ENCODE data around the gene TBC1D9.

TBC1D9 gene

DNA sequence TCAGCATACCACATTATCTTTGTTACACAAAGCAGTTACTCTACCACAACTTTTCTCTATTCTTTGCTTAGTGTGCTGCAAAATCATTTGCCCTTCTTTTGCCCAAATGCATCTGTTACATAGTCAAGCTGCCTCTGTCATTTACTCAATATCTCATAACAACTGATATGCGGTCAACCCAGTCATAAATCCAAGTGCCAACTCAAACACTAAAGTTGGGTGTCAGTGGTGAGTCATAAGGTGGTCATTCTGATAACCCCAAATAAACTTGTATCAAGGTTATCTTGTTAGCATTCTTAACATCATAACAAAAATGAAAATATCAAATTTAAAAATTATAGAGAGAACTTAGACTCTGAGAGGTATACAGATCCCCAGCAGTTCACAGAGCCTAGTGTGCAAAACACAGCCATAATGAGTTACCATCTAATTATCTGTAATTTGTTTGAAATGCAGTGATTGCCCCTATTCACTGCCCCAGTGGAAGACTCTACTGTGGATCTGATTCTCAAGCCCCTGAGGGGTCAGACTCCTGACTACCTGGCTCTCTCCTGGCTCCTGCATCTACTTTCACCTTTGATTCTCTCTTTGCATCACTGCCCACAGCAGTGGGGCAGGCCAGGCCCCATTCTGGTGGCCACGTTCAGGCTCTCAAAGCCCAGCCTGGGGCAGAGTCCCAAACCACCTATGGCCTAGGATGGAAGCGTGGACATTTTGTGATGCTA lies 29.2 kb downstream of the TBC1D9 start:
- DNase-seq (ENCODE audit: extremely low spot score) = no peak
- POLR2A ChIA-PET = interaction anchor here (0.9 kb wide), 1 partner anchor 10 kb away, joined by 4 read pairs; no protein-coding TSS in a partner anchor
- CTCF ChIA-PET = interaction anchor here (0.9 kb wide), 1 partner anchor 113 kb away, joined by 3 read pairs; no protein-coding TSS in a partner anchor
- TF ChIP-seq FOXM1 (IDR thresholded peaks at IDR 0.05; ENCODE audit: borderline replicate concordance) = no peak
- no peak for TF ChIP-seq HDGF (IDR thresholded peaks at IDR 0.05; ENCODE audit: borderline replicate concordance)
- TF ChIP-seq, protein P1, sequence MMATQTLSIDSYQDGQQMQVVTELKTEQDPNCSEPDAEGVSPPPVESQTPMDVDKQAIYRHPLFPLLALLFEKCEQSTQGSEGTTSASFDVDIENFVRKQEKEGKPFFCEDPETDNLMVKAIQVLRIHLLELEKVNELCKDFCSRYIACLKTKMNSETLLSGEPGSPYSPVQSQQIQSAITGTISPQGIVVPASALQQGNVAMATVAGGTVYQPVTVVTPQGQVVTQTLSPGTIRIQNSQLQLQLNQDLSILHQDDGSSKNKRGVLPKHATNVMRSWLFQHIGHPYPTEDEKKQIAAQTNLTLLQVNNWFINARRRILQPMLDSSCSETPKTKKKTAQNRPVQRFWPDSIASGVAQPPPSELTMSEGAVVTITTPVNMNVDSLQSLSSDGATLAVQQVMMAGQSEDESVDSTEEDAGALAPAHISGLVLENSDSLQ (IDR thresholded peaks at IDR 0.05) = 0 out of 2 replicates have a peak, but pooled peaks have one; percentile 3

DNA sequence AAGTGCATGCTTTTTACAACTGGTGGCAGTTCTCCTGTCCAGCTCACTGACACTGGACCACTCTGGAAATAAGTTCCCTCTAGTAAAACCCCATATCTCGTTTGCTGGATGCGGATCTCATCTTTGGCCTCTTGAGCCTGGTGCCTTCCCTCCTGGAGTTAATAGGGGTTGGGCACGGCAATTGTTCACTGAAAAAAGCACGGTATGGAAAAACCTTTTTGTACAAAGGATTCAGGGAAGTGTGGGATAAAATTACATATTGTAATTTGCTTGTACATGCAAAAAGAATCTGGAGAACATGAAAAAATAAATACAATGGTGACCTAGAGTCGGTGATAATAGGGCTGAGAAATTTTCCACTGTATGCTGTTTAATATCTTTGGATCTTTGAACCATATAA lies 30.6 kb downstream of the TBC1D9 start:
- no peak for DNase-seq (ENCODE audit: extremely low spot score)
- POLR2A ChIA-PET = no interaction called here
- TF ChIP-seq ARNT (IDR thresholded peaks at IDR 0.05) (no peak), TARDBP (IDR thresholded peaks at IDR 0.05) (no peak), ZNF384 (IDR thresholded peaks at IDR 0.05) (no peak), FOXM1 (IDR thresholded peaks at IDR 0.05; ENCODE audit: borderline replicate concordance) (no peak), LEF1 (IDR thresholded peaks at IDR 0.05; ENCODE audit: borderline replicate concordance) (no peak), NFRKB (IDR thresholded peaks at IDR 0.05) (no peak), CTBP1 (IDR thresholded peaks at IDR 0.05; ENCODE audit: borderline replicate concordance) (no peak), SUZ12 (IDR thresholded peaks at IDR 0.05) (no peak), FOXK2 (IDR thresholded peaks at IDR 0.05) (no peak), BHLHE40 (IDR thresholded peaks at IDR 0.05; ENCODE audit: borderline replicate concordance) (no peak), ELF4 (IDR thresholded peaks at IDR 0.05) (no peak), L3MBTL2 (conservative IDR thresholded peaks at IDR 0.05) (no peak), FOXA1 (IDR thresholded peaks at IDR 0.05) (no peak), HDGF (IDR thresholded peaks at IDR 0.05; ENCODE audit: borderline replicate concordance) (no peak), SP1 (IDR thresholded peaks at IDR 0.05) (no peak)
- CTCF ChIA-PET = no interaction called here

DNA sequence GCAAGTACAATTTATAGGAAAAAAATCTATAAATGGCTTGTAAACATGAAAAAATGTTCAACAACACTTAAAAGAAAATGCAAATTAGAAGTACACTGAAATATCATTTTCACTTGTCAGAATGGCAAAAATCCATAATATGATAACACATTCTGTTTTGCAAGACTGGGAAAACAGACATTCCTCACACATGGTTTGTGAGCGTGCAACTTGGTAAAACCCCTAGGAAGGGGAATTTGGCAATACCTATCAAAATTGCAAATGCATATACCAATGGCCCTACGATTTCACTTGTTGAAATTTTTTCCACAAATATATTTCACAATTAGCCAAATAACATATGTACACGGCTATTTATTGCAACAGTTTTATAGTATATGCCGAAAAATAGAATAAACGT lies 31.4 kb downstream of the TBC1D9 start:
- TF ChIP-seq, protein P1 (IDR thresholded peaks at IDR 0.05) = no peak
- no peak for TF ChIP-seq FOXK2 (IDR thresholded peaks at IDR 0.05)
- no peak for TF ChIP-seq L3MBTL2 (conservative IDR thresholded peaks at IDR 0.05)
- TF ChIP-seq BHLHE40 (IDR thresholded peaks at IDR 0.05; ENCODE audit: borderline replicate concordance) = no peak
- no peak for TF ChIP-seq NFRKB (IDR thresholded peaks at IDR 0.05)
- no peak for TF ChIP-seq ZNF384 (IDR thresholded peaks at IDR 0.05)
- no peak for TF ChIP-seq FOXA1 (IDR thresholded peaks at IDR 0.05)
- no peak for DNase-seq (ENCODE audit: extremely low spot score)
- CTCF ChIA-PET = interaction anchor here (1.0 kb wide), 1 partner anchor 15 kb away, joined by 3 read pairs; no protein-coding TSS in a partner anchor
- POLR2A ChIA-PET = no interaction called here

DNA sequence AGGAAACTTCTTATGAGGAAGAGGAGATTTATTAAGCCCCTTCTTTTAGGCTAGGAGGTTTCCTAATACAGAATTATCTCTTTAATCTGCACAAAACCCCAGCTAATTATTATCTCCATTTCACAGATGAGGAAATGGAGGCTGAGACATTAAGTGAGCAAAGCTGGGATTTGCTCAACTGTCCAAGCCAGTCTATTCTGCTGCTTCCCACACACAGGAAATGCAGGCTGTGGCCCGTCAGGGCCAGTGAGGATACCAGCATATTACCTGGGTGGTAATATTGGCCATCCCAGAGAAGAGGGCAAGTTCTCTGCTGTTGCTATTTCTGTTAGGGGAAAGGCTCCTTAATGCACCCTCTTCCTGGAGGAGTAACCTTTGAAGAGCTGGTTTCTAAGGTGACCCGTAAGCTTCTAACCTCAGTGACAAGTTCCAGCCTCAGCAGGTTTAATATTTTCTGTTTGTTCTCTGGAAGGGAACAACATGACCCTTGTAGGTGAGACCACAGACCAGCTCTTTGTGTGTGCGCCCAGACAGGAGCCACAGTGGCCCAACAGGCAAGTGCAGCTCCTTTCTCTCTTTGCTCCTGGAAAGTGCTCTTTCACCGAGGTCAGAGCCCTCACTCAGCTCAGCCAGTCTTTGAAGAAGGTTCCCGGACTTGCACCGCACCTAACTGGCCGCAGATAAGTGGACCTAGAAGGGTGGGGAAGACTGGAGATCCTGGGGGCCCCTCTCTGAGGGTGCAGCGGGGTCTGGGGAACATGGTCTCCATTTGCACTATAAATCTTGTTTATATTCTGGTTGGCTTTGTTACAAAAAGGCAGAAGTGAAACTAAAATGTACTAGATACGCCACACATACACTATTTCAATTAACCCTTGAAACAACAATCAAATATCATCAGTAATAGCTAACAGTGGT lies 35.5 kb downstream of the TBC1D9 start:
- DNase-seq (ENCODE audit: extremely low spot score) = no peak
- ChIA-PET POLR2A (no interaction called here), CTCF (interaction anchor here (1.2 kb wide), 1 partner anchor 15 kb away, joined by 4 read pairs; no protein-coding TSS in a partner anchor)
- no peak for TF ChIP-seq HDGF (IDR thresholded peaks at IDR 0.05; ENCODE audit: borderline replicate concordance)
- no peak for TF ChIP-seq CTBP1 (IDR thresholded peaks at IDR 0.05; ENCODE audit: borderline replicate concordance)
- TF ChIP-seq ZNF384 (IDR thresholded peaks at IDR 0.05) = no peak
- TF ChIP-seq L3MBTL2 (conservative IDR thresholded peaks at IDR 0.05) = no peak
- no peak for TF ChIP-seq NFRKB (IDR thresholded peaks at IDR 0.05)
- TF ChIP-seq FOXK2 (IDR thresholded peaks at IDR 0.05) = no peak
- TF ChIP-seq ARNT (IDR thresholded peaks at IDR 0.05) = no peak
- no peak for TF ChIP-seq SP1 (IDR thresholded peaks at IDR 0.05)

DNA sequence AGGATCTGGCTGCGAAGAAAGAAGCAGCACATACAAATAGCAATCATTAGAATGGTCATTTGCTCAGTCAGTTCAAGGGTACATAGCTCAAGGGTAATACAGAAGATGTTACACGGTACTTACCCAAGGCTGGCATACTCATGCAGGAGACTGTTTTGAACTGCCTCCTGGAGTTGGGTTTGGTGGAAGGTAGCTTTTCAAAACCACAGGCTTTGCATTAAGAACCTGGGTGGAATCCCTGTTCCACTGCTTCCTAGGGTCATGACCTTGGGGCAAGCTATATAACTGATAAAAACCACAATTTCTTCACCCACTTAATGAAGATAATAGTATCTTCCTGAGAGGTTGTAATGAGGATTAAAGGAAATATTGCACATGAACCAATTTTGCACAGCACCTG lies 36.5 kb downstream of the TBC1D9 start:
- CTCF ChIA-PET = interaction anchor here (0.6 to 1.0 kb wide), 2 partner anchors 16 to 358 kb away, joined by 3 read pairs; no protein-coding TSS in a partner anchor
- POLR2A ChIA-PET = no interaction called here
- no peak for DNase-seq (ENCODE audit: extremely low spot score)
- TF ChIP-seq TARDBP (IDR thresholded peaks at IDR 0.05) (no peak), FOXK2 (IDR thresholded peaks at IDR 0.05) (no peak), L3MBTL2 (conservative IDR thresholded peaks at IDR 0.05) (no peak), CTBP1 (IDR thresholded peaks at IDR 0.05; ENCODE audit: borderline replicate concordance) (no peak), FOXA1 (IDR thresholded peaks at IDR 0.05) (no peak), SP1 (IDR thresholded peaks at IDR 0.05) (no peak), BHLHE40 (IDR thresholded peaks at IDR 0.05; ENCODE audit: borderline replicate concordance) (no peak), FOXM1 (IDR thresholded peaks at IDR 0.05; ENCODE audit: borderline replicate concordance) (no peak), NFRKB (IDR thresholded peaks at IDR 0.05) (no peak)
- TF ChIP-seq, protein P1 (IDR thresholded peaks at IDR 0.05) = no peak

DNA sequence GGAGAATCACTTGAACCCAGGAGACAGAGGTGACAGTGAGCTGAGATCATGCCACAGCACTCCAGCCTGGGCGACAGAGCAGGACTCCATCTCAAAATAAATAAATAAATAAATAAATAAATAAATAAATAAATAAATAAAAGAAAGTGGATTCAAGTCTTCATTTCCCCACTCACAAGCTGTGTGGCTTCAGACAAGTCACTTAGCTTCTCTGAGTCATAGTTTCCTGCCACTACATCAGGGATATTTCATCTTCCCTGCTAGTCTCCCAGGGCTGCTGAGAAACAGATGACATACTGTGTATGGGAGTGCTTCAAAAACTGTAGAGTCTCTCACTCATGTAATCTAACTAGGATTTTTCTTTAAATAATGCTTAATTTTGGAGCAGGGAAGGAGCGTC lies 37.2 kb downstream of the TBC1D9 start:
- ChIA-PET POLR2A (no interaction called here), CTCF (interaction anchor here (0.6 to 1.0 kb wide), 2 partner anchors 16 to 358 kb away, joined by 3 read pairs; no protein-coding TSS in a partner anchor)
- no peak for DNase-seq (ENCODE audit: extremely low spot score)
- TF ChIP-seq FOXK2 (IDR thresholded peaks at IDR 0.05) = no peak
- no peak for TF ChIP-seq NFRKB (IDR thresholded peaks at IDR 0.05)
- TF ChIP-seq ELF4 (IDR thresholded peaks at IDR 0.05) = no peak
- TF ChIP-seq, protein P1 (IDR thresholded peaks at IDR 0.05) = no peak
- TF ChIP-seq LEF1 (IDR thresholded peaks at IDR 0.05; ENCODE audit: borderline replicate concordance) = no peak
- TF ChIP-seq SUZ12 (IDR thresholded peaks at IDR 0.05) = no peak
- no peak for TF ChIP-seq ZNF384 (IDR thresholded peaks at IDR 0.05)
- no peak for TF ChIP-seq TARDBP (IDR thresholded peaks at IDR 0.05)
- no peak for TF ChIP-seq SP1 (IDR thresholded peaks at IDR 0.05)
- no peak for TF ChIP-seq CTBP1 (IDR thresholded peaks at IDR 0.05; ENCODE audit: borderline replicate concordance)
- TF ChIP-seq L3MBTL2 (conservative IDR thresholded peaks at IDR 0.05) = no peak
- no peak for TF ChIP-seq BHLHE40 (IDR thresholded peaks at IDR 0.05; ENCODE audit: borderline replicate concordance)
- TF ChIP-seq FOXM1 (IDR thresholded peaks at IDR 0.05; ENCODE audit: borderline replicate concordance) = no peak
- no peak for TF ChIP-seq ARNT (IDR thresholded peaks at IDR 0.05)
- no peak for TF ChIP-seq FOXA1 (IDR thresholded peaks at IDR 0.05)
- no peak for TF ChIP-seq HDGF (IDR thresholded peaks at IDR 0.05; ENCODE audit: borderline replicate concordance)

Data from HEK293T (cell line).